HG03097 (cell line): Measurements from ENCODE around the gene PALM3.
A peak's percentile ranks its signal among the peaks of the same experiment; 100 is the strongest.

Source experiments
- ATAC-seq: cut with Tn5 transposase; IDR thresholded peaks from one replicate; pipeline ENCODE4 v1.9.1; 2021; ENCODE audit not compliant: unreplicated experiment, low FRiP score

Gene PALM3

GRCh38 chr19:14089662-14090508 is 28.0 kb upstream of the PALM3 start:
- no peak for ATAC-seq

DNA sequence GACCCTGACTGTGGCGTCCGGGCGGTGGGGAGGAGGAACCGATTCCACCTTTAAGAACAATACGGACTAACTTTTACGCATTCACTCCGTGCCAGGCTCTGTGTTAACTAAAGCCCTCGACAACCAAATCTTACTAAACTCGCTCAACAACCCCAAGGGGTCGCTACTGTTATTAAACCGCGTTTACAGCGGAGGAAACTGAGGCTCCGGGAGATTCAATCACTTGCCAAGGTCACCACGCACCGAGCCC is 27.5 kb upstream of the PALM3 start:
- no peak for ATAC-seq

DNA sequence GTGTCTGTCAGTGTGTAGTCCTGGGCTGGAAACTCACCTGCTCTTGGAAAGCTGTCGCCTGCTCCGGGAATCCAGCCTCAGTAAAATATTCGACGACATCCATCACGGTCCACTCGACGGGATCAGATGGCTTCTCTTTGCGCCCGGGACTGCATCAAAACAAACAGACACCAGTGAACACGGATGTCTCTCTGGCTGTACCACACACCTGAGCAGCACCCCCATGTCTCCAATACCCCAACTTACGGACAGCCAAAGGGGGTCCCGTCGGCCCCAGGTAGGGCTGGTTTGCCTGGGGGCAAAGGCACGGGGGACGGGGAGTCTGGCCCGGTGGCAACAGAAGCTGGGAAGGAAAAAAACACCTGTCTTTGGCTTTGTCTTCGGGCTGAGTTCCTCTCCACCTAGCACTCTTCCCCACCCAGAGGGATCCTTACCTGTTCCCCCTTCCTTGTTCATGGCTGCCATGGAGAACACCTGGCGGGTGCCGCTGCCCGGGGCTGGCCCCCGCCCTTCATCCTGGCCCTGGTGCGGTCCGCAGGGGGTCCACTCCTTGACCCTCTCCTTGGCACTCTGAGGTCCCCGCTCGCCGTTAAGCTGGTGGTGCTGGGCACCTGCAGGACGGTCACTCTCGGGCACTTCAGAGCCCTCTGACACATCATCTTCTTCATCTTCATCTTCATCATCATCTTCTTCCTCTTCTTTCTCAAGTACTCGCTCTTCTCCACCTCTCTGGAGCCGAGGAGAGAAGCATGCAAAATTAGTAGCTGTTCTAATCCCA is 26.9 kb upstream of the PALM3 start:
- no peak for ATAC-seq

DNA sequence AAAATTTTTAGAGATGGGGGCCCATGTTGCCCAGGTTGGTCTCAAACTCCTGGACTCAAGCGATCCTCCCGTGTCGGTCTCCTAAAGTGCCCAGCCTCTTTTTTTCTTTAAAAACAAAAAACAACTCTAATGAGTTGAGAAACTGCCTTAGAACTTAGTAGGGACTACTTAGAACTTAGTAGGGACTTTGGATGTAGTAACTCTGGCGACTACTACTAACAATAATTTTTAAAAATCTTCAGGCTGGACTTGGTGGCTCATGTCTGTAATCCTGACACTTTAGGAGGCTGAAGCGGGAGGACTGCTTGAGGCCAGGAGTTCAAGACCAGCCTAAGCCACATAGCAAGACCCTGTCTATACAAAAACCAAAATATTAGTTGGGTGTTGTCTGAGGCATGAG is 24.2 kb upstream of the PALM3 start:
- ATAC-seq: no peak

DNA sequence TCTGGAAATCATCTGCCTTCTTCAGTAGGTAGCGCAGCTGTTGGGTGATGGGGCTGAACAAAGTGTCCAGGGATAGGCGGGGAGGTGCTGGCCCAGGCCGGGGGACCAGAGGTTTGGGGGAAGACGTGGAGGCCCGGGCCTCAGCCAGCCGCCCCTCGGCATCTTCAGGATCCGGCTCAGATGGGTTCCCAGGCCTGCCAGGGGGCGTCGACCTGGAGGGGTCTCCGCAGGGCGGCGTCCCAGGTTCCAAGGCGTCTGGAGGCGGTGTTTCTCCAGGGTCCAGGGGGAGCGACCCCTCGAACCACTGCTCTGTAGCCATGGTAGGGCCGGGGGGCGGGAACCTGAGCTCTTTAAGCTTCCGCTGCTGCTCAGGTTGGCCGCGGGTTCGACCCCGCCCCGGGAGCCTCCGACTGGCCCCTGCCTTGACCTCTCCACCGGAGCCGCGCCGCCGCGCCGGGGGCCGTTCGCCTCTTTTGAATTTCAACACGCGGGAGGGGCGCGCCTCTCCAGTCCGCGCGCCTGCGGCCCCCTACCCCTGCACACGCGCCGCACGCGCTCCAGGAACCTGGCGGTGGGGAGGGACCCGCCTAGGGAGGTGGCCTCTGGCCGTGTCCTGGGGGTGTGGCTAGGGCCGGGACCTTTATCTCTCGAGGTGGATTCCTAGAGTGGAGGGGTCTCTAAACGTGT is 23.6 kb upstream of the PALM3 start, which contains the start of gene C19orf67:
Gene C19orf67, minus strand, starts transcription at position 475 of the 687 bp plus-strand sequence. Its CDS starts 156 bp downstream, at position 319.
- no peak for ATAC-seq

DNA sequence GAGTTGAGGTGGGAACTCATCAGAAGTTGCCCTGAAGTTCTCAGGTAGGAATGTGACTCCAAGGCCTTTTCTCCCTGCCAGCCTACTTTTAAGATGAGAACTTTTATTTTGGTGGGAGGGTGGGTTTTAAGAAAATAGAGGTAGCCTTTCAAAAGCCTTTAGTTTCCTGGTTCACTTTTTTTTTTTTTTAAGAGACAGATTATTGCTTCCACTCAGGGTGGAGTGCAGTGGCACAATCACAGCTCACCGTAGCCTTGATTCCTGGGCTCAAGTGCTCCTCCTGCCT is 20.7 kb upstream of the PALM3 start:
- no peak for ATAC-seq

- ATAC-seq: peak; percentile 4
Measured at GRCh38 chr19:14081797-14082674, 20.2 kb upstream of the PALM3 start.

GRCh38 chr19:14080887-14081796 is 19.3 kb upstream of the PALM3 start:
- ATAC-seq: peak; percentile 86

DNA sequence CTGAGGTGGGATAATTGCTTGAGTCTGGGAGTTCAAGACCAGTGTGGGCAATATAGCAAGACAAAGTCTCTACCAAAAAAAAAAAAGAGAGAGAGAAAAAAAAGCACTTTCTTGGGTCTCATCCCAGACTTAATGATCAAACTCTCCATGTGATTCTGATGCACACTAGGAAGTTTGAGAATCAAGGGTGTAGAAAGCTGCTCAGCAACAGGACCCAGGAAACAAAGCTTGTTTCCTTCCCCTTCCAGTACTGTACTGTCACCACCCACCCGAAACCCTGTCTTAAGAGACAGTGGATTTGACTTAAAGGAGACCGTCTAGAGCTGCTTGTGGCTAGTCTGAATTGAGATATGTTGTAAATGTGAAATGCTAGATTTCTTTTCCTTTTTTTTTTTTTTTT is 16.5 kb upstream of the PALM3 start:
- ATAC-seq: no peak

GRCh38 chr19:14073925-14074838 is 12.3 kb upstream of the PALM3 start:
- no peak for ATAC-seq

GRCh38 chr19:14073261-14073924 is 11.5 kb upstream of the PALM3 start:
- peak; percentile 57 for ATAC-seq

GRCh38 chr19:14072535-14073260 is 10.8 kb upstream of the PALM3 start, which contains the start of gene MISP3:
Gene MISP3, plus strand, starts transcription at chr19:14072786. Its CDS starts 524 bp downstream, at chr19:14073310.
- no peak for ATAC-seq

DNA sequence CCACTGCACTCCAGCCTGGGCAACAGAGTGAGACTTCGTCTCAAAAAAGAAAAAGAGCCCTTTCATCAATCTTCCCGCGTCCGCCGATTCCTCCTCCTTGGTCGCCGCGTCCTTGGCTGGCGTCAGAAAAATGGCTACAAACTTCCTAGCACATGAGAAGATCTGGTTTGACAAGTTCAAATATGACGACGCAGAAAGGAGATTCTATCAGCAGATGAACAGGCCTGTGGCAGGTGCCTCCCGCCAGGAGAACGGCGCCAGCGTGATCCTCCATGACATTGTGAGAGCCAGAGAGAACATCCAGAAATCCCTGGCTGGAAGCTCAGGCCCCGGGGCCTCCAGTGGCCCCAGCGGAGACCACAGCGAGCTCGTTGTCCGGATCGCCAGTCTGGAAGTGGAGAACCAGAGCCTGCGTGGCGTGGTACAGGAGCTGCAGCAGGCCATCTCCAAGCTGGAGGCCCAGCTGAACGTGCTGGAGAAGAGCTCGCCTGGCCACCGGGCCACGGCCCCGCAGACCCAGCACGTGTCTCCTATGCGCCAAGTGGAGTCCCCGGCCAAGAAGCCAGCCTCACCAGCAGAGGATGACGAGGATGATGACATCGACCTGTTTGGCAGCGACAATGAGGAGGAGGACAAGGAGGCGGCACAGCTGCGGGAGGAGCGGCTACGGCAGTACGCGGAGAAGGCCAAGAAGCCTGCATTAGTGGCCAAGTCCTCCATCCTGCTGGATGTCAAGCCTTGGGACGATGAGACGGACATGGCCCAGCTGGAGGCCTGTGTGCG is 8.6 kb upstream of the PALM3 start:
- ATAC-seq: no peak

- ATAC-seq: no peak
Measured at GRCh38 chr19:14066134-14066533, 4.3 kb upstream of the PALM3 start.

DNA sequence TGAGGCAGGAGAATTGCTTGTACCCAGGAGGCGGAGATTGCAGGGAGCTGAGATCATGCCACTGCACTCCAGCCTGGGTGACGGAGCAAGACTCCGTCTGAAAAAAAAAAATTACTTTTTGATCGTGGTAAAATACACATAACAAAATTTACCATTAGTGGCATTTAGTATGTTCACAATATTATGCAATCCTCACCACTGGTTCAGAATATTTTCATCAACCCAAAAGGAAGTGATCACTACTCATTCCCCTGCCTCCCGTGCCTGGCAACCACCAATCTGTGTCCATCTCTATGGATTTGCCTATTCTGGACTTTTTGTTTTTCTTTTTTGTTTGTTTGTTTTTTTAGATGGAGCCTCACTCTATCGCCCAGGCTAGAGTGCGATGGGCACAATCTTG is 1.2 kb upstream of the PALM3 start:
- ATAC-seq: no peak

DNA sequence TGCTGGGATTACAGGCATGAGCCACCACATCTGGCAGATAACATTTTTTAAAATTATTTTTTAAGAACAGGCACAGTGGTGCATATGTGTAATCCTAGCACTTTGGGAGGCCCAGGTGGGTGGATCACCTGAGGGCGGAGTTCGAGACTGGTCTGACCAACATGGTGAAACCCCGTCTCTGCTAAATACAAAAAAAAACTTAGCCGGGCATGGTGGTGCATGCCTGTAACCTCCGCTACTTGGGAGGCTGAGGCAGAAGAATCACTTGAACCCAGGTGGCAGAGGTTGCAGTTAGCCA is 631 bp upstream of the PALM3 start:
- no peak for ATAC-seq
